Measurements from ENCODE around the gene HCFC2. TPM values are rescaled to one million over a fixed set of nuclear protein-coding genes. Genes with fewer than 3 reads are reported as not detected.

Gene HCFC2
- total RNA-seq, 1 experiment from 2014 or later = 8.5 TPM

DNA sequence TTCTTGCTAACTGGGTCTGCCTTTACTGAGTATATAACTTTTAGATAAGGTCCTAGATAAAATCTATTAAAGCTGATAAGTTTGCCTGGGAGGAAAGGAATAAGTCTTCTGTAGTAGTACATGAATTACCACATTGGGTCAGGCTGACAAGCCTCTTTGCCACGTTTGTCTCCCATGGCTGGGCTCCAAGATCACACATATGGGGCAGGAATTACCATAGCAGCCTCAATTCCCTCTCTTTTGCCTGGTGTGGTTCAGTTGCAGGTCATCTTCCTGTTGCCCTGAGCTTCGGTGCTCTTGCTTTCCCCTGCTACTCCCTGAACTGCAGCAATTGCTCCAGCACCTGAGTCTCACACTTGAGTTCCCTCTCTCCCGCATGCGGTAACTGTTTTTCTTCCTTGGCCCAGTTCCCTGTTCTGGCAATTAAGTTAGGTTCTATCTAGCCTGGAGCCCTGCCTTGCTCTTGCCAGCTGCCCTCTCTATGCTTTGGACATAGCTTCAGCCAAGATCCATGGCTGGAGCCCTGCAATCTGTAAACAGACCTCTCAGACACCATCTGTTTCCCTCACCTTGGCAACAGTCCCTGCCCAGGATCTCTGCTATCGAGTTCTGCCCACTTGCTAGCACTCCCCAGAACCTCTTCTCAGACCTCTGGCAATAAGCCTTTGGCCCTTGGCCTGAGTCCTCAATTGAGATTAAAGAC lies 8.5 kb upstream of the HCFC2 start:
- POLR2A ChIA-PET = no interaction called here
- no TSS peak for BruUV-seq (replicated peaks)
- Histone ChIP-seq H3K4me1 (ENCODE audit: control insufficient read depth, insufficient read depth, low read length) (peaks cover 6% of the 10 kb centered on the region; the same call in 1 of the 2 replicates), H3K27me3 (ENCODE audit: control insufficient read depth, insufficient read depth, low read length) (peaks cover 3% of the 10 kb centered on the region; the same call in 1 of the 2 replicates), H3K36me3 (ENCODE audit: control insufficient read depth, insufficient read depth, low read length) (no peaks in the 10 kb centered on the region), H3K4me3 (ENCODE audit: low read depth in 2 of 2, low read length in 2 of 2) (no peak overlapping the region), H3K27ac (ENCODE audit: low read length) (no peak overlapping the region), H3K9me3 (ENCODE audit: control insufficient read depth, insufficient read depth, low read depth, low read length) (no peaks in the 10 kb centered on the region)
- intact Hi-C loops (cut with micrococcal nuclease; ENCODE audit: unreplicated experiment) (loop anchor here (2.0 kb wide), 1 partner anchor 53 kb away; no protein-coding TSS in a partner anchor), in situ Hi-C loops (cut with HindIII; ENCODE audit: low pct_unique_long_range_greater_than_20kb, low sequenced_read_pairs) (no loop called here)
- CTCF ChIA-PET = interaction anchor here (2.3 kb wide), 1 partner anchor 53 kb away, joined by 6 read pairs; no protein-coding TSS in a partner anchor
- DNase-seq (ENCODE audit: low read depth, low spot score) (no peak), ATAC-seq (peak; percentile 40)
- TF ChIP-seq, protein P1, sequence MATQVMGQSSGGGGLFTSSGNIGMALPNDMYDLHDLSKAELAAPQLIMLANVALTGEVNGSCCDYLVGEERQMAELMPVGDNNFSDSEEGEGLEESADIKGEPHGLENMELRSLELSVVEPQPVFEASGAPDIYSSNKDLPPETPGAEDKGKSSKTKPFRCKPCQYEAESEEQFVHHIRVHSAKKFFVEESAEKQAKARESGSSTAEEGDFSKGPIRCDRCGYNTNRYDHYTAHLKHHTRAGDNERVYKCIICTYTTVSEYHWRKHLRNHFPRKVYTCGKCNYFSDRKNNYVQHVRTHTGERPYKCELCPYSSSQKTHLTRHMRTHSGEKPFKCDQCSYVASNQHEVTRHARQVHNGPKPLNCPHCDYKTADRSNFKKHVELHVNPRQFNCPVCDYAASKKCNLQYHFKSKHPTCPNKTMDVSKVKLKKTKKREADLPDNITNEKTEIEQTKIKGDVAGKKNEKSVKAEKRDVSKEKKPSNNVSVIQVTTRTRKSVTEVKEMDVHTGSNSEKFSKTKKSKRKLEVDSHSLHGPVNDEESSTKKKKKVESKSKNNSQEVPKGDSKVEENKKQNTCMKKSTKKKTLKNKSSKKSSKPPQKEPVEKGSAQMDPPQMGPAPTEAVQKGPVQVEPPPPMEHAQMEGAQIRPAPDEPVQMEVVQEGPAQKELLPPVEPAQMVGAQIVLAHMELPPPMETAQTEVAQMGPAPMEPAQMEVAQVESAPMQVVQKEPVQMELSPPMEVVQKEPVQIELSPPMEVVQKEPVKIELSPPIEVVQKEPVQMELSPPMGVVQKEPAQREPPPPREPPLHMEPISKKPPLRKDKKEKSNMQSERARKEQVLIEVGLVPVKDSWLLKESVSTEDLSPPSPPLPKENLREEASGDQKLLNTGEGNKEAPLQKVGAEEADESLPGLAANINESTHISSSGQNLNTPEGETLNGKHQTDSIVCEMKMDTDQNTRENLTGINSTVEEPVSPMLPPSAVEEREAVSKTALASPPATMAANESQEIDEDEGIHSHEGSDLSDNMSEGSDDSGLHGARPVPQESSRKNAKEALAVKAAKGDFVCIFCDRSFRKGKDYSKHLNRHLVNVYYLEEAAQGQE (IDR thresholded peaks at IDR 0.05; ENCODE audit: insufficient read depth in 1 of 2, low read depth in 2 of 2, low read length in 1 of 2) = no peak
- no peak for TF ChIP-seq POLR2AphosphoS5 (IDR thresholded peaks at IDR 0.05; ENCODE audit: low read depth, low read length)

DNA sequence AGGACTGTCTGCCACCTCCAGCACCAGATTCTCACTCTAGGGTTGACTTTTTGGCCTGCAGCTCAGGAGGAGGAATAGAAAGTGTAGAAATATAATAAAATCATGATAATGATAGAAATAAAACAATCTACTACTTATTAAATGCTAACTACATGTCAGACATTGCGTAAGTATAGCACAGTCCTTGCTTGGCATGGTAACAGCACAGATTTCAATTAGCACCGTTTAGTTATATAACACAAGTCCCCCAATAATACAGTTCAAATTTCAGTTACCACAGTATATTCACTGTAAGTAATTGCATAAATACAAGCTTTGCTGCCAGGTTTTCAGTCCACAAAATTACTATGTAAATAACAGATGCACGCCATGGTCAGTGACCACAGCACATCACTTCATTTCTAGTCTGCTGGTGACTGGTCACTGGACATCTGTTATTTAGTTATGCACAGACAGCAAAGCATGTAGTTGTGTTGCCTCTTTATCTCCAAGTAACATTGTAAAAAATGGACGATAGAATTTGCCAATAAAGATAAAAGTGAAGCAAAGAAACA lies 7.8 kb upstream of the HCFC2 start:
- TF ChIP-seq POLR2AphosphoS5 (IDR thresholded peaks at IDR 0.05; ENCODE audit: low read depth, low read length) (no peak), SIN3A (IDR thresholded peaks at IDR 0.05; ENCODE audit: borderline replicate concordance, insufficient read depth, low read depth, low read length) (no peak), TCF7L2 (IDR thresholded peaks at IDR 0.05; ENCODE audit: low read depth, low read length) (no peak)
- TF ChIP-seq, protein P2, sequence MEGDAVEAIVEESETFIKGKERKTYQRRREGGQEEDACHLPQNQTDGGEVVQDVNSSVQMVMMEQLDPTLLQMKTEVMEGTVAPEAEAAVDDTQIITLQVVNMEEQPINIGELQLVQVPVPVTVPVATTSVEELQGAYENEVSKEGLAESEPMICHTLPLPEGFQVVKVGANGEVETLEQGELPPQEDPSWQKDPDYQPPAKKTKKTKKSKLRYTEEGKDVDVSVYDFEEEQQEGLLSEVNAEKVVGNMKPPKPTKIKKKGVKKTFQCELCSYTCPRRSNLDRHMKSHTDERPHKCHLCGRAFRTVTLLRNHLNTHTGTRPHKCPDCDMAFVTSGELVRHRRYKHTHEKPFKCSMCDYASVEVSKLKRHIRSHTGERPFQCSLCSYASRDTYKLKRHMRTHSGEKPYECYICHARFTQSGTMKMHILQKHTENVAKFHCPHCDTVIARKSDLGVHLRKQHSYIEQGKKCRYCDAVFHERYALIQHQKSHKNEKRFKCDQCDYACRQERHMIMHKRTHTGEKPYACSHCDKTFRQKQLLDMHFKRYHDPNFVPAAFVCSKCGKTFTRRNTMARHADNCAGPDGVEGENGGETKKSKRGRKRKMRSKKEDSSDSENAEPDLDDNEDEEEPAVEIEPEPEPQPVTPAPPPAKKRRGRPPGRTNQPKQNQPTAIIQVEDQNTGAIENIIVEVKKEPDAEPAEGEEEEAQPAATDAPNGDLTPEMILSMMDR (IDR thresholded peaks at IDR 0.05) = no peak
- TF ChIP-seq, protein P1 (IDR thresholded peaks at IDR 0.05; ENCODE audit: insufficient read depth in 1 of 2, low read depth in 2 of 2, low read length in 1 of 2) = no peak
- Histone ChIP-seq H3K27ac (ENCODE audit: low read length) (no peak overlapping the region), H3K36me3 (ENCODE audit: control insufficient read depth, insufficient read depth, low read length) (no peaks in the 10 kb centered on the region), H3K4me3 (ENCODE audit: low read depth in 2 of 2, low read length in 2 of 2) (no peak overlapping the region), H3K9me3 (ENCODE audit: control insufficient read depth, insufficient read depth, low read depth, low read length) (no peaks in the 10 kb centered on the region), H3K27me3 (ENCODE audit: control insufficient read depth, insufficient read depth, low read length) (no peaks in the 10 kb centered on the region; the same call in 1 of the 2 replicates), H3K4me1 (ENCODE audit: control insufficient read depth, insufficient read depth, low read length) (peaks cover 6% of the 10 kb centered on the region; the same call in 1 of the 2 replicates)
- POLR2A ChIA-PET = no interaction called here
- intact Hi-C loops (cut with micrococcal nuclease; ENCODE audit: unreplicated experiment) (loop anchor here (2.0 kb wide), 1 partner anchor 52 kb away; no protein-coding TSS in a partner anchor), in situ Hi-C loops (cut with HindIII; ENCODE audit: low pct_unique_long_range_greater_than_20kb, low sequenced_read_pairs) (no loop called here)
- no peak for DNase-seq (ENCODE audit: low read depth, low spot score)
- ATAC-seq = no peak
- CTCF ChIA-PET = interaction anchor here (2.3 kb wide), 1 partner anchor 53 kb away, joined by 6 read pairs; no protein-coding TSS in a partner anchor
- no TSS peak for BruUV-seq (replicated peaks)

Data from Panc1 (cell line).